Small intestine (tissue), 7 donors: ENCODE results near the gene CDCA3. TPM values are rescaled to one million over a fixed set of nuclear protein-coding genes. Genes with fewer than 3 reads are reported as not detected.
"Not testable (repeated sequence)": the region's sequence is repeated elsewhere in the genome, so short reads cannot be mapped to it uniquely, and the experiment has no call there.

Experiments
- DNase-seq, 2 donors: peaks; one replicate each; pipeline versions ENCODE4 v3.0.0 to v3.0.0-alpha.2; 2013
- FAIRE-seq: peaks from 2 replicates; lab custom pipeline; 2012; peaks lifted over from hg19 to GRCh38; lab: Jason Lieb, UNC
- H3K27ac ChIP-seq, 3 donors: one replicate each; pipeline ENCODE4 v1.5.1; 2013; ENCODE audit warnings: low read length in 2 of 3, mild to moderate bottlenecking in 2 of 3, control low read depth in 1 of 3, inconsistent platforms in 1 of 3, low read depth in 1 of 3, moderate library complexity in 1 of 3
- H3K27me3 ChIP-seq, 3 donors: one replicate each; pipeline ENCODE4 v1.6.1; 2013; ENCODE audit warnings: low read length in 3 of 3, inconsistent platforms in 1 of 3; ENCODE audit not compliant: control insufficient read depth in 3 of 3, insufficient read depth in 3 of 3
- H3K36me3 ChIP-seq, 3 donors: one replicate each; pipeline ENCODE4 v1.6.1; 2013; ENCODE audit warnings: low read length in 3 of 3, inconsistent platforms in 1 of 3, low read depth in 1 of 3, mild to moderate bottlenecking in 1 of 3, moderate library complexity in 1 of 3; ENCODE audit not compliant: control insufficient read depth in 3 of 3, insufficient read depth in 2 of 3
- H3K4me1 ChIP-seq, 3 donors: one replicate each; pipeline ENCODE4 v1.6.1; 2013; ENCODE audit warnings: low read length in 2 of 3, inconsistent platforms in 1 of 3, low read depth in 1 of 3, mild to moderate bottlenecking in 1 of 3, moderate library complexity in 1 of 3; ENCODE audit not compliant: control insufficient read depth in 3 of 3, insufficient read depth in 2 of 3
- H3K4me3 ChIP-seq, 3 donors: one replicate each; pipeline ENCODE4 v1.5.1; 2013; ENCODE audit warnings: low read length in 3 of 3, control low read depth in 1 of 3, inconsistent platforms in 1 of 3, low read depth in 1 of 3, mild to moderate bottlenecking in 1 of 3, moderate library complexity in 1 of 3
- H3K9me3 ChIP-seq, 2 donors: one replicate each; pipeline ENCODE4 v1.6.1; 2013; ENCODE audit warnings: low read depth in 1 of 2, low read length in 1 of 2; ENCODE audit not compliant: control insufficient read depth in 2 of 2, insufficient read depth in 1 of 2
- WGBS, 3 donors: extraction: QIAGEN DNeasy Blood & Tissue Kit; methylation state at CpG; one replicate each; pipeline ENCODE4 v1.1.7; 2013; 5-methylcytosine and 5-hydroxymethylcytosine counted together
- polyA plus RNA-seq, 4 donors: library from polyadenylated mRNA; stranded (reverse) in 3 of 4; unstranded in 1 of 4; fragments of 200-250 nt in 3 of 4; fragments of 120-200 nt in 1 of 4; gene quantifications; one replicate each; pipeline versions ENCODE4 v1.2.1 to v1.2.3, GENCODE V29; 2013
- donor health status: healthy with polysubstance abuse.
- donor health status: control.
- donor health status: control.
- donor health status: Bipolar disorder and iron deficiency.
- donor health status: healthy.

Gene CDCA3
- polyA plus RNA-seq, 4 donors: 30.3 to 99.1 (median 49.0) TPM

- WGBS, 3 donors: 50 to 83% (median 59%) methylated on average over 2 to 4 of the region's 4 CpGs
- DNase-seq, FAIRE-seq, H3K4me3 ChIP-seq, H3K27me3 ChIP-seq, H3K9me3 ChIP-seq: not testable (repeated sequence)
- Histone ChIP-seq H3K27ac (peak overlapping the region in 1 of 3 donors; percentile 52), H3K36me3 (peaks cover 0 to 56% (median 3%) of the 10 kb centered on the region in 3 donors), H3K4me1 (peaks cover 0 to 49% (median 3%) of the 10 kb centered on the region in 3 donors)
These were observed 19.2 kb upstream of the CDCA3 start for GRCh38 chr12:6870304-6870703.

DNA sequence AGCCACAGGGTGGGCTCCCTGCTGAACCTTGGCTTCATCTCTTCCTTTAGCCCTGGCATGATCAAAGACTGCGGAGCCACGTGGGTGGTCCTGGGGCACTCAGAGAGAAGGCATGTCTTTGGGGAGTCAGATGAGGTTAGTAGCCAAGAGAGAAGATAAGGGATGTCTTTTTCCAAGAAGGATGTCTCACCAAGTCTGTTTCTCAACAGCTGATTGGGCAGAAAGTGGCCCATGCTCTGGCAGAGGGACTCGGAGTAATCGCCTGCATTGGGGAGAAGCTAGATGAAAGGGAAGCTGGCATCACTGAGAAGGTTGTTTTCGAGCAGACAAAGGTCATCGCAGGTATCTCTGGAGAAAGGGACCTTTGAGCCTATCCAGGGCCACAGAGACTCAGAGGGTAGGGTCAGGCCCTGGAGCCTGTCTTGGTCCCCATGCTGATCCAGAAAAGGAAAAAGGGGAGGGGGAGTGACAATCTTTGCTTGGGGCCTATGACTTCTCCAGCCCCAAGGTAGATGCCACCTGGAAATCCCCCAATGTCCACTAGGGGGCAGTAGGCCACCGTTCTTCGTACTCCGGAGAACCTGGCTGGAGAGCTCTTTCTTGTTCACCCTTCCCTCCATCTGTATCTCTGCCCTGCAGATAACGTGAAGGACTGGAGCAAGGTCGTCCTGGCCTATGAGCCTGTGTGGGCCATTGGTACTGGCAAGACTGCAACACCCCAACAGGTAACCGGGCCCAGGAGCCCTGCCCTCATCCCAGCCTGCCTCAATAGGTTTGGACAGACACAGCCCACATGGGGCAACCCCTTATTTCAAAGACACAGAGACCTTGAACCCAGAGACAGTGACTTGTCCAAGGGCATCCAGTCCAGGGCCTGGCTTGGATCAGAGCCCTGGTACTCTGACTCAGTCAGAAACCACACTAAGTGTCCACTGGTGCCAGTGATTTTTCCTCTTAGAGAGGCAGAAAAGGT is 18.2 kb upstream of the CDCA3 start:
- 14 to 32% (median 15%) methylated on average over 12 of the region's 12 CpGs for WGBS, 3 donors
- no peak for FAIRE-seq
- Histone ChIP-seq H3K4me1 (peaks cover 0 to 49% (median 3%) of the 10 kb centered on the region in 3 donors), H3K4me3 (peak overlapping the region in 2 of 3 donors; percentile 86 to 95), H3K9me3 (no peaks in the 10 kb centered on the region), H3K36me3 (peaks cover 0 to 65% (median 6%) of the 10 kb centered on the region in 3 donors), H3K27me3 (no peaks in the 10 kb centered on the region), H3K27ac (peak overlapping the region; percentile 52 to 90 (median 59))
- peak; percentile 89 to 92 for DNase-seq

GRCh38 chr12:6868211-6869048 is 17.3 kb upstream of the CDCA3 start:
- no peak for FAIRE-seq
- Histone ChIP-seq H3K27ac (peak overlapping the region; percentile 90 to 95 (median 94)), H3K4me1 (peaks cover 0 to 44% (median 3%) of the 10 kb centered on the region in 3 donors), H3K27me3 (no peaks in the 10 kb centered on the region), H3K36me3 (peaks cover 5 to 74% (median 6%) of the 10 kb centered on the region in 3 donors), H3K4me3 (peak overlapping the region; percentile 86 to 95 (median 93)), H3K9me3 (no peaks in the 10 kb centered on the region)
- 4 to 7% (median 6%) methylated on average over 22 of the region's 22 CpGs for WGBS, 3 donors
- peak in 1 of 2 donors; percentile 26 for DNase-seq

DNA sequence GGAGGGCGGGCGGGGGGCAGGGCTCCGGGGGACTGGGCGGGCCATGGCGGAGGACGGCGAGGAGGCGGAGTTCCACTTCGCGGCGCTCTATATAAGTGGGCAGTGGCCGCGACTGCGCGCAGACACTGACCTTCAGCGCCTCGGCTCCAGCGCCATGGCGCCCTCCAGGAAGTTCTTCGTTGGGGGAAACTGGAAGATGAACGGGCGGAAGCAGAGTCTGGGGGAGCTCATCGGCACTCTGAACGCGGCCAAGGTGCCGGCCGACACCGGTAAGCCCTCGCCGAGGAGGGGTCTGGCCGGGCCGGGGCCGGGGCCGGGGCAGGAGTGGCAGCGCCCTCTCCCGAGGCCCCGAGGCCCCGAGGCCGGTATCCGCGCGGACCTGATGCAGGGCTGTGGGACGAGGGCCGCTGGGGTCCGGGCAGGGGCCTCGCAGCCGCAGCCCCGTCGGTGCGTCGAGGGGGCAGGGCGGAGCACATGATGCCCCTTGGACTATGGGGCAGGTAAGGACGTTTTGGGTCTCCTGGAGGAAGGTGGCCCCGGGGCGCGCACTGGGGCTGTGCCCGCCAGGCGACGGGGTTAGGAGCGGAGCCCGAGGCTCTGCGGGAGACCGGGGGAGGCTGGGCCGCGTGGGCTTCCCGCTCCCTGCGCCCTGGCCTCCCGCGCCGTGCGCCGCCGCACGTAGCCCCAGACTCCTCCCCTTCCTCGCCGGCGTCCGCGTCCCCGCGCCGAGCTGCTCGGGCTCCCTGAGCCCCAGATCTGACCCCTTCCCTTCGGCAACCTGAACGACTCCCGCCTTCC is 16.5 kb upstream of the CDCA3 start, which contains the start of gene TPI1:
TSS of gene TPI1 (plus strand) at position 119 of the 798 bp plus-strand sequence. CDS start at position 155, 36 bp downstream.
- peaks cover 8 to 81% (median 8%) of the 10 kb centered on the region in 3 donors for H3K36me3 ChIP-seq
- FAIRE-seq (no peak), DNase-seq (peak; percentile 81 to 91)
- no peaks in the 10 kb centered on the region for H3K27me3 ChIP-seq
- H3K9me3 ChIP-seq: no peaks in the 10 kb centered on the region
- peaks cover 0 to 44% (median 3%) of the 10 kb centered on the region in 3 donors for H3K4me1 ChIP-seq
- WGBS, 3 donors: 0 to 1% (median 0%) methylated on average over 67 to 86 of the region's 86 CpGs
- H3K27ac ChIP-seq: peak within 1 kb of the TSS; percentile 90 to 95 (median 94)
- H3K4me3 ChIP-seq: peak within 1 kb of the TSS; percentile 86 to 95 (median 93)

DNA sequence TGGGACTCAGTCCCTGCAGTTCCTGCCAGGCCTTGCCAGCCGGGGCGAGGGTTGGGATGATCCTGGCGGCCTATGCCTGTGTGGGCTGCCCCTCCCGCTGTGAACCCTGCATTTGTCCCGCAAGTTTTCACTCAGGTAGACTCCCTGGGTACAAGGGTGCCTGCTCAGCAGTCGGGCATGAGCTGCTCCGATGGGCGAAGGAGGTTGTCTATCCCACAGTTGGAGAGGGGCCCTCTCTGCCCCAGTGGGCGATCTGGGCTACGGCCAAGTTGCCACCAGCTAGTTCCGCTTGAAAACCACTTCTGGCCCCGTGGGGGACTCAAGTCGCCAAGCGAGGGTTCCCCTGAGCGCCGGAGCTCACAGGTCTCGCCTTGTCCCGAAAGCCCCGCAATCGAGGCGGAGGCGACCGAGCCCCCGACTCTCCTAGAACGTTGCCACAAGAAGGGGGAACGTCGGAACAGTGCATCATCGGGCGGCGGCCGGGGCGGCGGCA is 15.9 kb upstream of the CDCA3 start:
- H3K9me3 ChIP-seq: no peaks in the 10 kb centered on the region
- no peaks in the 10 kb centered on the region for H3K27me3 ChIP-seq
- H3K27ac ChIP-seq: peak overlapping the region; percentile 53 to 87 (median 68)
- WGBS, 3 donors: 1 to 4% (median 3%) methylated on average over 31 to 33 of the region's 33 CpGs
- peaks cover 8 to 83% (median 8%) of the 10 kb centered on the region in 3 donors for H3K36me3 ChIP-seq
- peak overlapping the region; percentile 86 to 95 (median 93) for H3K4me3 ChIP-seq
- peaks cover 0 to 41% (median under 1%) of the 10 kb centered on the region in 3 donors for H3K4me1 ChIP-seq
- DNase-seq: peak in 1 of 2 donors; percentile 39
- FAIRE-seq: no peak

DNA sequence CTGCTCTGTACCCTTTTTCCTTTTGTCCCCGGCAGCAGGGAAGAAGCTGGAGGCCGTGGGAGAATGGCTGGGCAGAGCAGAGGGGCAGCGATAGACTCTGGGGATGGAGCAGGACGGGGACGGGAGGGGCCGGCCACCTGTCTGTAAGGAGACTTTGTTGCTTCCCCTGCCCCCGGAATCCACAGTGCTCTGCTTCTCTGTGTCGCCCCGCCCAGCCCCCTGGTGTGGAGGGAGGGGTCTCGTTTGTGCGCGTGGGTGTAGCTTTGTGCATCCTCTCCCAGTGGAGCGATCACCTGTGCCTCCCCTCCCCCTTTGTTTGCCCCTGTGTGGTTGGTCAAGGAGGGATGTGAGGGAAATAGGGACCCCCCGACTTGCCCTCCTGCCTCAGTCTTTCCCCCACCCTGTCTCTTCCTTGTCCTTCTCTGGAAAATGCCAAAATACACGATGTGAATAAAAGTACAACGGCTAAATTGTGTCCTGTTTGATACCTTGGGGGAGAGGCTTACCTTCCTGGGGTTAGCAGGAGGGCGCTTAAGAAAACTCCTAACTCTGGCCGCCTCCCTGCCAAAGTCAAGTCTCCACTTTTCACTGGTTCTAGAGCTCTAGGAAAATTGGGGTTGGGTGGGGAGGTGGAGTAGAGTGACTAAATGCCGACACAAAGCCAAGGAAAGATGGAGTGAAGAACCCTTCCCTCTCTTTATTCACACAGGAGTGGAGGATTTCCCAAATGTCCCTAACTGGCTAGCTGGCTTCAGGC is 15.3 kb upstream of the CDCA3 start:
- H3K4me1 ChIP-seq: peaks cover 0 to 34% (median 0%) of the 10 kb centered on the region in 3 donors
- no peak for DNase-seq
- WGBS, 3 donors: 74 to 80% (median 79%) methylated on average over 16 to 19 of the region's 19 CpGs
- no peaks in the 10 kb centered on the region for H3K27me3 ChIP-seq
- no peak for FAIRE-seq
- peaks cover 9 to 83% (median 10%) of the 10 kb centered on the region in 3 donors for H3K36me3 ChIP-seq
- peak overlapping the region in 1 of 3 donors; percentile 95 for H3K4me3 ChIP-seq
- H3K9me3 ChIP-seq: no peaks in the 10 kb centered on the region
- peak overlapping the region in 2 of 3 donors; percentile 53 to 87 for H3K27ac ChIP-seq

DNA sequence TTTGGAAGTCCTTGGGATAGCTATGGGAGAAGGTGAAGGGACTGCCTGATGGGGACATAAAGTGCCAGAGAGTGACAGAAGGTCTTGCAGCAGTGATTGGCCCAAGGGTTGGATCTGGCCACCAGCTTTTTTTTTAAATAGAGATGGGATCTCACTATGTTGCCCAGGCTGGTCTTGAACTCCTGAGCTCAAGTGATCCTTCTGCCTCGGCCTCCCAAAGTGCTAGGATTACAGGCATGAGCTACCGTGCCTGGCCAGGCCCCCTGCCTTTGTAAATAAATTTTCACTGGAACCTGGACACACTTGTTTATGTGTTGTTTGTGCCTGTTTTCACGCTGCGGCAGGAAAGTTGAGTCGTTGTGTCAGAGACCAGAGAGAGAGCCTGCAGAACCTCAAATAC is 14.2 kb upstream of the CDCA3 start:
- not testable (repeated sequence) for DNase-seq
- H3K4me1 ChIP-seq: peaks cover 0 to 28% (median 0%) of the 10 kb centered on the region in 3 donors

More for the DNA sequence above, 14.2 kb upstream of the CDCA3 start:
- H3K4me3 ChIP-seq, H3K27me3 ChIP-seq, H3K9me3 ChIP-seq, H3K27ac ChIP-seq, FAIRE-seq: not testable (repeated sequence)
- WGBS, 3 donors: 92 to 94% (median 94%) methylated on average over 5 of the region's 5 CpGs
- peaks cover 11 to 83% (median 16%) of the 10 kb centered on the region in 3 donors for H3K36me3 ChIP-seq
